AG04450 (cell line): ENCODE measurements around the gene PDE10A. TPM values are rescaled to one million over a fixed set of nuclear protein-coding genes. Genes with fewer than 3 reads are reported as not detected.

ENCODE experiments used
- CTCF ChIA-PET: fragments of 300-600, 350-600 bp; formaldehyde crosslinking; extraction: SDS; loops from one replicate; lab custom pipeline; 2022; ENCODE audit warnings: antibody characterized with exemption, inconsistent platforms; lab: Charles Lee
- POLR2A ChIA-PET: fragments of 350-600 bp; formaldehyde crosslinking; extraction: SDS; loops from one replicate; lab custom pipeline; 2021; ENCODE audit warnings: antibody characterized with exemption, inconsistent platforms; lab: Yijun Ruan, JAX
- DNase-seq: peaks from one replicate; pipeline ENCODE4 v3.0.0-alpha.2; 2011; ENCODE audit warnings: low read depth, low spot score
- H3K27ac ChIP-seq: one replicate; pipeline ENCODE4 v1.5.1; 2012; ENCODE audit warnings: low read depth, low read length, control low read depth
- H3K27me3 ChIP-seq: one replicate; pipeline ENCODE4 v1.6.0; 2012; ENCODE audit warnings: low read length; ENCODE audit not compliant: control insufficient read depth, insufficient read depth
- H3K4me3 ChIP-seq: 2 replicates; pipeline ENCODE4 v1.5.1; 2011; ENCODE audit warnings: mild to moderate bottlenecking, low read depth, low read length, control low read depth
- H3K9me3 ChIP-seq: 2 replicates; pipeline ENCODE4 v1.5.1; 2012; ENCODE audit warnings: low read length; ENCODE audit not compliant: control insufficient read depth, insufficient read depth
- polyA plus RNA-seq: library from polyadenylated mRNA; depleted of rRNA; stranded (reverse); fragments of >200 nt; gene quantifications from 2 replicates; pipeline ENCODE4 v1.2.3, GENCODE V29; 2011
- TF ChIP-seq, protein P1 (sequence below): IDR thresholded peaks from 2 replicates; pipeline ENCODE4 v1.5.1; 2011; ENCODE audit warnings: low read depth, low read length, control low read depth, inconsistent platforms

Gene PDE10A
- polyA plus RNA-seq, 1 experiment: 7.8 TPM

DNA sequence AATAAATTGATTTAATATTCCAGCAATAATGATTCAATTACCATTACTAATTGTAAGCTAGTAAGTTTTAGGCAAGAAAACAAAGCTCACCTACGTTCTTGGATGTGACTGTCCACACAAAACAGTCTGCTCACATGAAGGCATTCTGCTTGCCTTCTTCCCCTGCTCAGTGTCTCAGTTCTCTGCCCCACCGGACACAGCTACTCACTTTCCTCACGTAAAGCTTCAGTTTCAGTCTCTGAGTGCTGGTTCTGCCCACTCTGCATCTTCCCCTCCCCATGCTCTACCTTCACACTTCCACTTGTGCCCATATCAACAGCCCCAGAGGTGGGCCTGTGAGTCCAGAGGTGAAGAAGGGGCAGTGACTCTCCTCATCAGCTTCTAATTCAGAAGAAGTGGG lies 279.7 kb downstream of the PDE10A start:
- peaks cover 12% of the 10 kb centered on the region for H3K9me3 ChIP-seq

DNA sequence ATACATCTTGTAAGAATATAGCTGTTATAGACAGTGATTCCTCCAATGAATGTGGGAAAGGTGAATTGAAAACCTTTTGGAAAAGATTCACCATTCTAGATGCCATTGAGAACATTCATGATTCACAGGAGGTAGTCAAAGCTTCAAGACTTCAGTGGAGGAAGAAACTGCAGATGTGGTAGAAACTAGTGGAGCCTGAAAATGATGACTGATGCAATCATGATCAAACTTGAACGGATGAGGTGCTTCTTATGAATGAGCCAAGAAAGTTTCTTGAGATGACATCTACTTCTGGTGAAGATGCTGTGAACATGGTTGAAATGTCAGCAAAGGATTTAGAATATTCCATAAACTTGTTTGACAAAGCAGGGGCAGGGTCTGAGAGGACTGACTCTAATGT lies 286.9 kb downstream of the PDE10A start:
- TF ChIP-seq, protein P1, sequence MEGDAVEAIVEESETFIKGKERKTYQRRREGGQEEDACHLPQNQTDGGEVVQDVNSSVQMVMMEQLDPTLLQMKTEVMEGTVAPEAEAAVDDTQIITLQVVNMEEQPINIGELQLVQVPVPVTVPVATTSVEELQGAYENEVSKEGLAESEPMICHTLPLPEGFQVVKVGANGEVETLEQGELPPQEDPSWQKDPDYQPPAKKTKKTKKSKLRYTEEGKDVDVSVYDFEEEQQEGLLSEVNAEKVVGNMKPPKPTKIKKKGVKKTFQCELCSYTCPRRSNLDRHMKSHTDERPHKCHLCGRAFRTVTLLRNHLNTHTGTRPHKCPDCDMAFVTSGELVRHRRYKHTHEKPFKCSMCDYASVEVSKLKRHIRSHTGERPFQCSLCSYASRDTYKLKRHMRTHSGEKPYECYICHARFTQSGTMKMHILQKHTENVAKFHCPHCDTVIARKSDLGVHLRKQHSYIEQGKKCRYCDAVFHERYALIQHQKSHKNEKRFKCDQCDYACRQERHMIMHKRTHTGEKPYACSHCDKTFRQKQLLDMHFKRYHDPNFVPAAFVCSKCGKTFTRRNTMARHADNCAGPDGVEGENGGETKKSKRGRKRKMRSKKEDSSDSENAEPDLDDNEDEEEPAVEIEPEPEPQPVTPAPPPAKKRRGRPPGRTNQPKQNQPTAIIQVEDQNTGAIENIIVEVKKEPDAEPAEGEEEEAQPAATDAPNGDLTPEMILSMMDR: no peak
- Histone ChIP-seq H3K4me3 (no peak overlapping the region), H3K9me3 (no peaks in the 10 kb centered on the region), H3K27ac (no peak overlapping the region), H3K27me3 (no peaks in the 10 kb centered on the region)
- POLR2A ChIA-PET: no interaction called here
- DNase-seq: no peak
- CTCF ChIA-PET: no interaction called here

More for the DNA sequence above, 279.7 kb downstream of the PDE10A start:
- Histone ChIP-seq H3K27ac (no peak overlapping the region), H3K27me3 (no peaks in the 10 kb centered on the region), H3K4me3 (no peak overlapping the region)
- DNase-seq: no peak
- TF ChIP-seq, protein P1: no peak
- CTCF ChIA-PET: no interaction called here
- POLR2A ChIA-PET: no interaction called here

DNA sequence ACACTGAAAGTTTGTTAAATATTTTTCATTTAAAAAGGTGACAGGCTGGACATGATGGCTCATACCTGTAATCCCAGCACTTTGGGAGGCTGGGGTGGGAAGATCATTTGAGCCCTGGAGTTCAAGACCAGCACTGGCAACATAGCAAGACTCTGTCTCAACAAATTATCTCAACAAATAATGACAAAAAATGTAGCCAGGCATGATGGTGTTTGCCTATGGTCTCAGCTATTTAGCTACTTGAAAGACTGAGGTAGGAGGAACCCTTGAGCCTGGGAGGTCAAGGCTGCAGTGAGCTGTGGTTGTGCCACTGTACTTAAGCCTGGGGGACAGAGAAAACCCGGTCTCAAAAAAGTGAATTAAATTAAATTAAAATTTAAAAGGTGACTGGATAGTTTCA lies 297.7 kb downstream of the PDE10A start:
- no peak overlapping the region for H3K27ac ChIP-seq
- ChIA-PET POLR2A (no interaction called here), CTCF (no interaction called here)
- TF ChIP-seq, protein P1: no peak
- peaks cover 6% of the 10 kb centered on the region for H3K9me3 ChIP-seq
- H3K4me3 ChIP-seq: no peak overlapping the region
- no peaks in the 10 kb centered on the region for H3K27me3 ChIP-seq
- no peak for DNase-seq

DNA sequence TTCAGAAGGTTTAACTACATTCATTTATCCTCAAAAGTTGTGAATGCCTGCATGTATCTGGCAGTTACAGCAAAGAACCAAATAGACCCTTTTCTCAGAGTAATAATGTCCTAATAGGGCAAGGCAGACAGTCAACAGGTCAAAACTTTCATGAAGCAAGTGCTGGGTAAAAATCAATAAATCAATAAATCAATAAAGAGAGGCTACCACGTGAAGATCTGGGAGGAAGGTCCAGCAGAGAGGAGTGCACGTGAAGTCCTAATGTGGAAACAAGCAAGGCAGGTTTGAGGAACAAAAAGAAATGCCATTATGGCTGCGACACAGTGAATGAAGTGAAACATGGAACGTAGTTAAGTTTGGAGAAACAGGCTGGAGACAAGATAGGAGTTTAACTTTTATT lies 317.3 kb downstream of the PDE10A start:
- ChIA-PET POLR2A (no interaction called here), CTCF (no interaction called here)
- Histone ChIP-seq H3K27ac (no peak overlapping the region), H3K4me3 (no peak overlapping the region), H3K9me3 (peaks cover 14% of the 10 kb centered on the region), H3K27me3 (no peaks in the 10 kb centered on the region)
- DNase-seq: no peak
- TF ChIP-seq, protein P1: no peak

DNA sequence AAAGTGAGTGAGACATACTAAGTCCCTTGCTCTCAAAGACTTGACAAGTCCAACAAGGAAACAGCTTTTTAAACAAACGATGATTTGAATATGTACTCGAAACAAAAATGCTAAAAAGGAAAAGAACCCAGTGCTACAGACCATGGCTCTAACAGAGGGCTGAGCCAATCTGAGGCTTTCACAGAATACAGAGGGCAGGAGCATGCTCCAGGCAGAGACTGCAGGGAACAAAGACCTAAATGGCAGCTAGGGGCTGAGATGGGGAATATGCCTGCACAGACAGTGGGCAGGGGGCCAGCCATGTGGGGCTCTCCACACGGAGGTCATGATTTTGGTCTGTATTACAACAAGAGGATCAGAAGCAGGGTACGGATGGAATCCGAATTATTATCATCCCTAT lies 322.5 kb downstream of the PDE10A start:
- TF ChIP-seq, protein P1: no peak
- H3K27ac ChIP-seq: no peak overlapping the region
- no peak for DNase-seq
- H3K27me3 ChIP-seq: no peaks in the 10 kb centered on the region
- CTCF ChIA-PET: no interaction called here
- H3K9me3 ChIP-seq: peaks cover 15% of the 10 kb centered on the region
- POLR2A ChIA-PET: no interaction called here
- H3K4me3 ChIP-seq: no peak overlapping the region
